Esophagus (tissue), 2 donors: ENCODE data around the gene MN1. TPM values are rescaled to one million over a fixed set of nuclear protein-coding genes. Genes with fewer than 3 reads are reported as not detected.

Experiments
- H3K27ac ChIP-seq, 2 donors: one replicate each; pipeline ENCODE4 v1.5.1; 2013; ENCODE audit warnings: low read depth in 2 of 2, mild to moderate bottlenecking in 2 of 2, inconsistent platforms in 1 of 2, low read length in 1 of 2, moderate library complexity in 1 of 2
- H3K27me3 ChIP-seq, 2 donors: one replicate each; pipeline ENCODE4 v1.6.1; 2013; ENCODE audit warnings: low read length in 2 of 2, control low read depth in 1 of 2, mild to moderate bottlenecking in 1 of 2; ENCODE audit not compliant: insufficient read depth in 2 of 2, control insufficient read depth in 1 of 2
- H3K36me3 ChIP-seq, 2 donors: one replicate each; pipeline ENCODE4 v1.6.1; 2013; ENCODE audit warnings: low read length in 1 of 2; ENCODE audit not compliant: control insufficient read depth in 2 of 2, insufficient read depth in 2 of 2
- H3K4me1 ChIP-seq, 2 donors: one replicate each; pipeline ENCODE4 v1.6.1; 2013; ENCODE audit warnings: low read length in 1 of 2; ENCODE audit not compliant: control insufficient read depth in 2 of 2, insufficient read depth in 2 of 2
- H3K4me3 ChIP-seq, 2 donors: one replicate each; pipeline ENCODE4 v1.5.1; 2013; ENCODE audit warnings: low read length in 2 of 2, mild to moderate bottlenecking in 2 of 2, low read depth in 1 of 2, moderate library complexity in 1 of 2
- H3K9me3 ChIP-seq, 2 donors: one replicate each; pipeline ENCODE4 v1.6.1; 2013; ENCODE audit warnings: mild to moderate bottlenecking in 2 of 2, low read depth in 1 of 2, low read length in 1 of 2, moderate library complexity in 1 of 2; ENCODE audit not compliant: control insufficient read depth in 2 of 2, insufficient read depth in 1 of 2
- WGBS, 2 donors: extraction: QIAGEN DNeasy Blood & Tissue Kit; methylation state at CpG; one replicate each; pipeline ENCODE4 v1.1.7; 2013; 5-methylcytosine and 5-hydroxymethylcytosine counted together
- polyA plus RNA-seq, 2 donors: library from polyadenylated mRNA; stranded (reverse); fragments of 200-250 nt; gene quantifications; one replicate each; pipeline ENCODE4 v1.2.3, GENCODE V29; 2013
- donor health status: healthy with polysubstance abuse.
- donor health status: Bipolar disorder and iron deficiency.

The MN1 gene
- polyA plus RNA-seq, 2 donors: 0.94 to 1.5 TPM

DNA sequence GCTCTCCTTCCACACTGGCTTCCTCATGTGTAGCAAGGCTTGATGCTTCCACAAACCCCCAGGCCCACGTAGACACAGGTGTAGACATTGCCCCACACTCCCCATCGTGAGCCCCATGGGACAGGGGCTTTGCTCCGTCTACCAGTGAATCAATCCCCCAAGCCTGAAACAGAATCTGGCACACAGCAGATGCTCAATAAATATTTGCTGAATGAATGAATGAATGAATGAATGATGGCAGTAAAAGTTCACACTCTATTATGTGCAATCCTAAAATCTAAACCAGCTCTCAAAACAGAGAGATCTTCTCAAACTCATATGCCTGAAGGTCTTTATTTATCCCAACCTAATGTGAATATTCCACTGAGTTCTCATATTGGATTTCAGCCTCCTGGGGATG is 69.9 kb downstream of the MN1 start:
- Histone ChIP-seq H3K27ac (no peak overlapping the region), H3K4me3 (no peak overlapping the region), H3K4me1 (peaks cover under 1 to 8% of the 10 kb centered on the region in 2 donors), H3K36me3 (no peaks in the 10 kb centered on the region), H3K27me3 (no peaks in the 10 kb centered on the region), H3K9me3 (peaks cover 0 to under 1% of the 10 kb centered on the region in 2 donors)
- WGBS, 2 donors: 82 to 87% methylated on average over 3 of the region's 3 CpGs

GRCh38 chr22:27730641-27731433 is 70.7 kb downstream of the MN1 start:
- 90 to 93% methylated on average over 9 of the region's 9 CpGs for WGBS, 2 donors
- peaks cover 3 to 11% of the 10 kb centered on the region in 2 donors for H3K4me1 ChIP-seq
- peaks cover 0 to 2% of the 10 kb centered on the region in 2 donors for H3K9me3 ChIP-seq

GRCh38 chr22:27729246-27729645 is 72.3 kb downstream of the MN1 start:
- H3K27ac ChIP-seq: no peak overlapping the region
- no peaks in the 10 kb centered on the region for H3K27me3 ChIP-seq
- peaks cover 3 to 11% of the 10 kb centered on the region in 2 donors for H3K4me1 ChIP-seq
- no peaks in the 10 kb centered on the region for H3K36me3 ChIP-seq
- peaks cover 0 to 2% of the 10 kb centered on the region in 2 donors for H3K9me3 ChIP-seq
- no peak overlapping the region for H3K4me3 ChIP-seq
- 83 to 84% methylated on average over 4 of the region's 4 CpGs for WGBS, 2 donors

More at GRCh38 chr22:27730641-27731433, 70.7 kb downstream of the MN1 start:
- Histone ChIP-seq H3K27me3 (no peaks in the 10 kb centered on the region), H3K27ac (no peak overlapping the region), H3K4me3 (no peak overlapping the region), H3K36me3 (no peaks in the 10 kb centered on the region)

DNA sequence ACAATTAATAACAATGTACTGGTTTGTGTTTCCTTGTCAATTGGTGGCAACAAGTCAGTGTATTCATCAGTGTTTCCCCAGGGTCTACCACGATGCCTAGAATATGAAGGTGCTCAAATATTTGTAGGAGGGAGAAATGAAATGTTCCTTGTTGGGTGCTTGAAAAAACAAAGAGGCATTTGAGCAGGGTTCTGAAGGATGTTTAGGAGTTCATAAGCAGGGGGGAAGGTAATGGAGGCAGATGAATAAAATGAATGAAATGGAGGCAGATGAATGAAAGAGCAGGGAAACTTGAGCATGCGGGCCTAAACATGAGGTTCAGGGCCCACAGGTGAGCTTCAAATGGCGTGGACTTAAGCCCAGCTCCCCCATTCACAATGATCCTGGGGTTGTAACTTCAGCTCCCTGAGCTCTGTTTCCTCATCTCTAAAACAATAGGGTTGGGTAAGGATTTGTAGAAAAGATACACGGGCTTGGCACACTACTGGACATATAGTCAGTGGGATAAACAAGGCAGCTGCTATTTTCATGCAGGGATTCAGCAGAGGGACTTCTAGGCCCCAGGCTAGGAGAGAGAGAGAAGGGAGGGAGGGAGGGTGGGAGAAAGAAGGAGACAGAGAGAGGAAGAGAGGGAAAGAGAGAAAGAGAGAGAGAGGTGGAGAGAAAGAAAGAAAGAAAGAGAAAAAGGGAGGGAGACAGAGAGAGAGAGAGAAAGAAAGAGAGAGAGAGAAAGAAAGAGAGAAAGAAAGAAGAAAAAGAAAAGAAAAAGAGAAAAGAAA is 73.7 kb downstream of the MN1 start:
- H3K9me3 ChIP-seq: peaks cover 0 to 2% of the 10 kb centered on the region in 2 donors
- 77 to 81% methylated on average over 4 of the region's 4 CpGs for WGBS, 2 donors
- H3K4me3 ChIP-seq: no peak overlapping the region
- H3K27me3 ChIP-seq: no peaks in the 10 kb centered on the region
- H3K4me1 ChIP-seq: peaks cover 3 to 11% of the 10 kb centered on the region in 2 donors
- no peaks in the 10 kb centered on the region for H3K36me3 ChIP-seq
- H3K27ac ChIP-seq: no peak overlapping the region

- Histone ChIP-seq H3K27me3 (no peaks in the 10 kb centered on the region), H3K4me3 (no peak overlapping the region), H3K27ac (peak overlapping the region; percentile 72 to 85), H3K4me1 (peaks cover 3 to 11% of the 10 kb centered on the region in 2 donors), H3K9me3 (peaks cover 0 to 2% of the 10 kb centered on the region in 2 donors), H3K36me3 (no peaks in the 10 kb centered on the region)
- WGBS, 2 donors: 26 to 31% methylated on average over 13 of the region's 13 CpGs
Observed at GRCh38 chr22:27726686-27727449, 74.7 kb downstream of the MN1 start.

DNA sequence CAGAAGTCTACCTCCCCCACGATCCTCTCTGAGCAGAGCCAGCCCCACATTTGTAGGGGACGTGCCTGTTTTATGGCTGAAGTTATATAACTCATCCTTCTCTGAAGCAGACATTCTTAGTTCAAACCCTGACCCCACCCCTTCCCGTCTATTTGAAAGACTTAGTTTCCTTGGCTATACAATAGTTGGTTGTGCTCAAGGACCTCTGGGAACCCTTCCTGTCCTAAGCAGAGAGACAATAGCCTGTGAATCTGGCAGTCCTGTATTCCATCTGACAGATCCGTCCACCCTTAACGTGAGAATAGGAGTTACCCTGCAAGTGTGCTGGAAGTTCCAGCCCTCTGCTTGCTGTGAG is 75.2 kb downstream of the MN1 start:
- Histone ChIP-seq H3K36me3 (no peaks in the 10 kb centered on the region), H3K27ac (peak overlapping the region; percentile 72 to 85), H3K4me3 (no peak overlapping the region), H3K27me3 (no peaks in the 10 kb centered on the region), H3K4me1 (peaks cover 3 to 11% of the 10 kb centered on the region in 2 donors), H3K9me3 (peaks cover 0 to 2% of the 10 kb centered on the region in 2 donors)
- WGBS, 2 donors: 28 to 45% methylated on average over 5 of the region's 5 CpGs

GRCh38 chr22:27725661-27726060 is 75.9 kb downstream of the MN1 start:
- peak overlapping the region in 1 of 2 donors; percentile 22 for H3K27ac ChIP-seq
- 87 to 92% methylated on average over 5 of the region's 5 CpGs for WGBS, 2 donors
- no peak overlapping the region for H3K4me3 ChIP-seq
- no peaks in the 10 kb centered on the region for H3K36me3 ChIP-seq
- H3K4me1 ChIP-seq: peaks cover 3 to 11% of the 10 kb centered on the region in 2 donors
- H3K9me3 ChIP-seq: peaks cover 0 to 2% of the 10 kb centered on the region in 2 donors
- H3K27me3 ChIP-seq: no peaks in the 10 kb centered on the region

DNA sequence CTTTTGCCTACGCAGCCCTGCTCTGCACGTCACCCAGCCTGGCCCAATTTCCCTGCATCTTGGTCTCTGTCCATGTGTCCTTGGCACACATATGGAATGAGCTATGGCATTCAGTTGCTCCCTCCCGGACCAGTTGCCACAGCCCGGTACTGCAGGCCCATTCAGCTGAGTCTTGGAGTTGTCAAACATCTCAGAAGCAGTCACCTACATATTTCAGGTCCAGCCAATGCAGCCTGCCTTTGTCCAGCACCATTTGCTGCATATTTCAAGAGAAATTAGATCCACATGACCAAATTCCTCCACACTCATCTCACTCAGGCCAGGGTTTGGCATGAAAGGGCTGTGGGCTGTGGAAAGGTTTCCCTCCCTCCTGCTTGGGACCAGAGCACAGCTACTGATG is 76.8 kb downstream of the MN1 start:
- peaks cover 3 to 12% of the 10 kb centered on the region in 2 donors for H3K4me1 ChIP-seq
- H3K27me3 ChIP-seq: no peaks in the 10 kb centered on the region
- no peak overlapping the region for H3K4me3 ChIP-seq
- no peak overlapping the region for H3K27ac ChIP-seq
- H3K36me3 ChIP-seq: no peaks in the 10 kb centered on the region
- peaks cover 0 to 2% of the 10 kb centered on the region in 2 donors for H3K9me3 ChIP-seq
- WGBS, 2 donors: 67 to 77% methylated on average over 4 of the region's 4 CpGs

GRCh38 chr22:27724157-27724556 is 77.4 kb downstream of the MN1 start:
- WGBS, 2 donors: 61 to 66% methylated on average over 1 of the region's 1 CpG
- Histone ChIP-seq H3K4me3 (no peak overlapping the region), H3K36me3 (no peaks in the 10 kb centered on the region), H3K27ac (no peak overlapping the region), H3K9me3 (peaks cover 0 to 2% of the 10 kb centered on the region in 2 donors), H3K27me3 (no peaks in the 10 kb centered on the region), H3K4me1 (peaks cover 3 to 12% of the 10 kb centered on the region in 2 donors)
